H1 (cell line): ENCODE results near the gene DPF3. TPM values are rescaled to one million over a fixed set of nuclear protein-coding genes. Genes with fewer than 3 reads are reported as not detected.

Experiments used
- CTCF ChIA-PET: fragments of 300-600 bp; sonication (Branson Sonifier 250); formaldehyde crosslinking; loops from one replicate; lab custom pipeline; 2021; ENCODE audit not compliant: partially characterized antibody; lab: Charles Lee
- POLR2A ChIA-PET: fragments of 300-600 bp; sonication (Branson Sonifier 250); formaldehyde crosslinking; loops from one replicate; lab custom pipeline; 2021; ENCODE audit warnings: inconsistent platforms; ENCODE audit not compliant: partially characterized antibody; lab: Charles Lee
- DNase-seq, 2 experiments: peaks; one replicate each; pipeline versions ENCODE4 v3.0.0 to v3.0.0-alpha.2; 2010 to 2022; ENCODE audit warnings: low spot score in 2 of 2, low read depth in 1 of 2, mixed read lengths in 1 of 2
- FAIRE-seq: peaks from 2 replicates; lab custom pipeline; 2011; peaks lifted over from hg19 to GRCh38; lab: Jason Lieb, UNC
- H2AFZ ChIP-seq: 2 replicates; pipeline ENCODE4 v1.8.1; 2012; ENCODE audit warnings: low read length, inconsistent platforms
- H2AK5ac ChIP-seq: 2 replicates; pipeline ENCODE4 v1.6.1; 2013; ENCODE audit warnings: low read depth, low read length
- H2BK120ac ChIP-seq: replicated peaks from 2 replicates; pipeline ENCODE3; 2013; ENCODE audit warnings: low read depth, low read length, inconsistent platforms
- H2BK12ac ChIP-seq: 2 replicates; pipeline ENCODE4 v1.6.1; 2013; ENCODE audit warnings: low read depth, low read length
- H2BK15ac ChIP-seq: 2 replicates; pipeline ENCODE4 v1.6.1; 2013; ENCODE audit warnings: low read length
- H2BK20ac ChIP-seq: 2 replicates; pipeline ENCODE4 v1.6.1; 2013; ENCODE audit warnings: low read length
- H2BK5ac ChIP-seq: 2 replicates; pipeline ENCODE4 v1.6.1; 2013; ENCODE audit warnings: low read depth, low read length
- H3K14ac ChIP-seq: 2 replicates; pipeline ENCODE4 v1.6.1; 2013; ENCODE audit warnings: inconsistent platforms; ENCODE audit not compliant: insufficient read length
- H3K18ac ChIP-seq: 2 replicates; pipeline ENCODE4 v1.6.1; 2013; ENCODE audit warnings: low read length; ENCODE audit errors: extremely low read depth
- H3K23ac ChIP-seq: 2 replicates; pipeline ENCODE4 v1.6.1; 2013; ENCODE audit warnings: inconsistent platforms; ENCODE audit not compliant: insufficient read length
- H3K23me2 ChIP-seq: 2 replicates; pipeline ENCODE4 v1.6.1; 2013; ENCODE audit warnings: low read depth, low read length
- H3K27ac ChIP-seq: 2 replicates; pipeline ENCODE4 v1.6.1; 2011; ENCODE audit warnings: low read depth, low read length, inconsistent platforms
- H3K27me3 ChIP-seq, 4 experiments: replicated peaks in 1 of 4; 1 replicate in 1 of 4; 2 replicates in 3 of 4; pipeline versions ENCODE4 v1.6.1 to v1.8.1; 2011 to 2013; ENCODE audit warnings: low read length in 3 of 4, mild to moderate bottlenecking in 3 of 4, inconsistent platforms in 2 of 4, mixed read lengths in 2 of 4, moderate library complexity in 1 of 4; ENCODE audit not compliant: control insufficient read depth in 3 of 4, insufficient read depth in 3 of 4; ENCODE audit errors: extremely low read depth in 1 of 4
- H3K36me3 ChIP-seq, 4 experiments: 2 replicates each; pipeline versions ENCODE4 v1.6.1 to v1.8.1; 2011 to 2013; ENCODE audit warnings: mild to moderate bottlenecking in 4 of 4, low read length in 3 of 4, moderate library complexity in 2 of 4, control low read depth in 1 of 4, inconsistent platforms in 1 of 4; ENCODE audit not compliant: insufficient read depth in 4 of 4, control insufficient read depth in 2 of 4
- H3K4ac ChIP-seq: replicated peaks from 2 replicates; pipeline ENCODE3; 2013; ENCODE audit warnings: low read length, low read depth, mixed read lengths, inconsistent platforms; ENCODE audit not compliant: insufficient read length
- H3K4me1 ChIP-seq, 4 experiments: replicated peaks in 1 of 4; 1 replicate in 1 of 4; 2 replicates in 3 of 4; pipeline versions ENCODE4 v1.6.1 to v1.8.1; 2011 to 2013; ENCODE audit warnings: low read length in 3 of 4, inconsistent platforms in 2 of 4, mixed read lengths in 1 of 4; ENCODE audit not compliant: insufficient read depth in 4 of 4, control insufficient read depth in 3 of 4
- H3K4me2 ChIP-seq, 2 experiments: 2 replicates each; pipeline versions ENCODE4 v1.6.1 to v1.8.1; 2011 to 2013; ENCODE audit warnings: low read depth in 2 of 2, low read length in 2 of 2, control low read depth in 1 of 2, inconsistent platforms in 1 of 2, mild to moderate bottlenecking in 1 of 2; ENCODE audit not compliant: insufficient read depth in 1 of 2
- H3K4me3 ChIP-seq, 4 experiments: fragments of 200-600, 300-600 bp in 1 of 4; sonication (generic), shearing (Covaris generic), sonication (Bioruptor Twin) in 1 of 4; 2 replicates each; pipeline versions ENCODE4 v1.5.1 to v1.8.1; 2011 to 2016; ENCODE audit warnings: low read length in 4 of 4, low read depth in 3 of 4, control low read depth in 2 of 4, inconsistent platforms in 2 of 4, mild to moderate bottlenecking in 2 of 4, mixed read lengths in 1 of 4, moderate library complexity in 1 of 4; ENCODE audit not compliant: insufficient read depth in 2 of 4; ENCODE audit errors: extremely low read depth in 1 of 4
- H3K56ac ChIP-seq: replicated peaks from 2 replicates; pipeline ENCODE3; 2013; ENCODE audit warnings: low read depth, mild to moderate bottlenecking, mixed read lengths, low read length, inconsistent platforms; ENCODE audit not compliant: insufficient read length
- H3K79me1 ChIP-seq: 2 replicates; pipeline ENCODE4 v1.6.1; 2013; ENCODE audit warnings: low read depth, low read length, control low read depth
- H3K79me2 ChIP-seq, 2 experiments: 2 replicates each; pipeline versions ENCODE4 v1.6.1 to v1.8.1; 2012 to 2013; ENCODE audit warnings: low read length in 2 of 2, mild to moderate bottlenecking in 2 of 2, inconsistent platforms in 1 of 2; ENCODE audit not compliant: insufficient read depth in 2 of 2, control insufficient read depth in 1 of 2
- H3K9ac ChIP-seq, 4 experiments: replicated peaks in 1 of 4; 1 replicate in 1 of 4; 2 replicates in 3 of 4; pipeline versions ENCODE4 v1.6.1 to v1.8.1; 2011 to 2013; ENCODE audit warnings: low read depth in 3 of 4, low read length in 3 of 4, control low read depth in 2 of 4, mild to moderate bottlenecking in 2 of 4, moderate library complexity in 2 of 4, inconsistent platforms in 1 of 4; ENCODE audit errors: extremely low read depth in 1 of 4
- H3K9me3 ChIP-seq, 2 experiments: 2 replicates each; pipeline versions ENCODE4 v1.6.1 to v1.8.1; 2012 to 2013; ENCODE audit warnings: mild to moderate bottlenecking in 2 of 2, moderate library complexity in 2 of 2, control low read depth in 1 of 2, inconsistent platforms in 1 of 2, low read depth in 1 of 2, low read length in 1 of 2, mixed read lengths in 1 of 2; ENCODE audit not compliant: insufficient read depth in 2 of 2
- H4K20me1 ChIP-seq, 2 experiments: replicated peaks in 1 of 2; 2 replicates each; pipeline versions ENCODE3 to v1.8.1; 2011 to 2013; ENCODE audit warnings: inconsistent platforms in 2 of 2, low read length in 2 of 2, mild to moderate bottlenecking in 1 of 2; ENCODE audit not compliant: insufficient read depth in 2 of 2, control insufficient read depth in 1 of 2
- H4K5ac ChIP-seq: 2 replicates; pipeline ENCODE4 v1.6.1; 2013; ENCODE audit warnings: low read length, low read depth, mixed read lengths, inconsistent platforms; ENCODE audit not compliant: insufficient read length
- H4K8ac ChIP-seq: 2 replicates; pipeline ENCODE4 v1.8.0; 2013; ENCODE audit warnings: mild to moderate bottlenecking, moderate library complexity, low read length, inconsistent platforms; ENCODE audit not compliant: insufficient read depth; ENCODE audit errors: extremely low read depth
- H4K91ac ChIP-seq: replicated peaks from 2 replicates; pipeline ENCODE3; 2013; ENCODE audit warnings: low read length, mixed read lengths, inconsistent platforms; ENCODE audit not compliant: insufficient read length
- SP4 ChIP-seq: IDR thresholded peaks from 2 replicates; pipeline ENCODE4 v1.6.1; 2012; ENCODE audit warnings: low read length, inconsistent platforms
- WGBS, 2 experiments: shearing (Covaris generic) in 1 of 2; methylation state at CpG; one replicate each; pipeline versions ENCODE4 v1.1.6 to v1.1.7; 2013 to 2015; ENCODE audit warnings: low lambda C conversion rate in 2 of 2, mixed read lengths in 2 of 2, inconsistent platforms in 1 of 2, low coverage in 1 of 2, missing lambda C conversion rate in 1 of 2; ENCODE audit not compliant: insufficient replicate concordance in 2 of 2, insufficient coverage in 1 of 2, insufficient read length in 1 of 2; ENCODE audit errors: extremely low coverage in 1 of 2, missing lambda C conversion rate in 1 of 2; 5-methylcytosine and 5-hydroxymethylcytosine counted together
- polyA plus RNA-seq, 7 experiments: library from polyadenylated mRNA; depleted of rRNA in 3 of 7; stranded (reverse) in 5 of 7; unstranded in 2 of 7; fragments of >200 nt in 5 of 7; fragments of 200-250 nt in 2 of 7; gene quantifications; 1 replicate in 5 of 7; 2 replicates in 1 of 7; 4 replicates in 1 of 7; pipeline versions ENCODE4 v1.2.1 to v1.2.3, GENCODE V29; 2011 to 2013; ENCODE audit warnings: missing spikeins in 2 of 7, mixed read lengths in 2 of 7
- total RNA-seq: library from RNA; stranded (reverse); fragmentation: NEBNext Ultra II Directional; extraction: Animal tissue kit (Norgen Biotek cat#: 25700); gene quantifications from 2 replicates; pipeline ENCODE4 v1.2.1, GENCODE V29; 2021

Gene DPF3
- total and polyA plus RNA-seq, 2 of the 8 experiments (the other 6 are each of a cell fraction or from before 2014, with no cell fraction given) = 0.19 TPM; not detected in 1

- Histone ChIP-seq H2BK20ac (no peak overlapping the region), H3K56ac (no peak overlapping the region), H4K20me1 (no peaks in the 10 kb centered on the region), H3K9ac (no peak overlapping the region), H3K27ac (no peak overlapping the region), H3K4me3 (no peak overlapping the region), H3K79me1 (no peaks in the 10 kb centered on the region), H2BK15ac (no peak overlapping the region), H3K23ac (no peak overlapping the region), H2AFZ (no peak overlapping the region), H3K23me2 (no peaks in the 10 kb centered on the region), H3K4me2 (no peak overlapping the region), H2BK120ac (no peak overlapping the region), H2BK5ac (no peak overlapping the region), H3K9me3 (no peaks in the 10 kb centered on the region), H3K36me3 (no peaks in the 10 kb centered on the region), H3K4ac (no peak overlapping the region), H3K18ac (no peak overlapping the region), H3K14ac (no peak overlapping the region), H2BK12ac (no peak overlapping the region), H4K5ac (no peak overlapping the region)
- no peak for FAIRE-seq
- CTCF ChIA-PET = interaction anchor here (0.5 to 1.2 kb wide), 4 partner anchors 12 to 109 kb away, joined by 3 read pairs; no protein-coding TSS in a partner anchor
- DNase-seq = no peak
- no peak for TF ChIP-seq SP4
- TF ChIP-seq, all 59 proteins: peak for 0
- 89% methylated on average over 12 of the region's 12 CpGs; no CpG with 5 or more reads in 1 of the 2 experiments for WGBS, 2 experiments
- Histone ChIP-seq H4K8ac (no peak overlapping the region), H2AK5ac (no peak overlapping the region), H3K79me2 (no peaks in the 10 kb centered on the region), H4K91ac (no peak overlapping the region), H3K4me1 (no peaks in the 10 kb centered on the region), H3K27me3 (no peaks in the 10 kb centered on the region)
- POLR2A ChIA-PET = no interaction called here
Measured at GRCh38 chr14:72839753-72840607, 53.9 kb downstream of the DPF3 start.
